ENCODE results near the gene CDC42SE2.

Gene CDC42SE2

GRCh38 chr5:131225282-131225974 is 38.4 kb upstream of the CDC42SE2 start:
- Histone ChIP-seq H3K27me3 (ENCODE audit: control insufficient read depth, insufficient read depth, low read length) (no peaks in the 10 kb centered on the region), H3K9ac (ENCODE audit: low read length) (no peak overlapping the region), H3K4me1 (ENCODE audit: control insufficient read depth, insufficient read depth, low read length) (no peaks in the 10 kb centered on the region), H3K9me3 (ENCODE audit: control insufficient read depth, insufficient read depth, low read depth, low read length) (no peaks in the 10 kb centered on the region), H3K4me3 (ENCODE audit: low read depth, low read length) (no peak overlapping the region), H3K36me3 (ENCODE audit: control insufficient read depth, insufficient read depth, low read length) (no peaks in the 10 kb centered on the region), H3K27ac (ENCODE audit: low read depth, low read length) (no peak overlapping the region)

GRCh38 chr5:131226899-131227298 is 37.0 kb upstream of the CDC42SE2 start:
- Histone ChIP-seq H3K4me3 (ENCODE audit: low read depth, low read length) (no peak overlapping the region), H3K27ac (ENCODE audit: low read depth, low read length) (no peak overlapping the region), H3K27me3 (ENCODE audit: control insufficient read depth, insufficient read depth, low read length) (no peaks in the 10 kb centered on the region), H3K36me3 (ENCODE audit: control insufficient read depth, insufficient read depth, low read length) (no peaks in the 10 kb centered on the region), H3K4me1 (ENCODE audit: control insufficient read depth, insufficient read depth, low read length) (no peaks in the 10 kb centered on the region), H3K9ac (ENCODE audit: low read length) (no peak overlapping the region), H3K9me3 (ENCODE audit: control insufficient read depth, insufficient read depth, low read depth, low read length) (no peaks in the 10 kb centered on the region)

- H3K4me3 ChIP-seq (ENCODE audit: low read depth, low read length), result no peak overlapping the region
- H3K9ac ChIP-seq (ENCODE audit: low read length), result no peak overlapping the region
These were observed 35.2 kb upstream of the CDC42SE2 start for GRCh38 chr5:131228646-131229045.

GRCh38 chr5:131229623-131230022 is 34.2 kb upstream of the CDC42SE2 start:
- Histone ChIP-seq H3K36me3 (ENCODE audit: control insufficient read depth, insufficient read depth, low read length) (no peaks in the 10 kb centered on the region), H3K9ac (ENCODE audit: low read length) (no peak overlapping the region), H3K9me3 (ENCODE audit: control insufficient read depth, insufficient read depth, low read depth, low read length) (no peaks in the 10 kb centered on the region), H3K4me3 (ENCODE audit: low read depth, low read length) (no peak overlapping the region), H3K27ac (ENCODE audit: low read depth, low read length) (no peak overlapping the region), H3K27me3 (ENCODE audit: control insufficient read depth, insufficient read depth, low read length) (no peaks in the 10 kb centered on the region), H3K4me1 (ENCODE audit: control insufficient read depth, insufficient read depth, low read length) (no peaks in the 10 kb centered on the region)

More at GRCh38 chr5:131228646-131229045, 35.2 kb upstream of the CDC42SE2 start:
- Histone ChIP-seq H3K27me3 (ENCODE audit: control insufficient read depth, insufficient read depth, low read length) (no peaks in the 10 kb centered on the region), H3K9me3 (ENCODE audit: control insufficient read depth, insufficient read depth, low read depth, low read length) (no peaks in the 10 kb centered on the region), H3K27ac (ENCODE audit: low read depth, low read length) (no peak overlapping the region), H3K36me3 (ENCODE audit: control insufficient read depth, insufficient read depth, low read length) (no peaks in the 10 kb centered on the region), H3K4me1 (ENCODE audit: control insufficient read depth, insufficient read depth, low read length) (no peaks in the 10 kb centered on the region)

- H3K27ac ChIP-seq (ENCODE audit: low read depth, low read length), result no peak overlapping the region
- H3K36me3 ChIP-seq (ENCODE audit: control insufficient read depth, insufficient read depth, low read length), result no peaks in the 10 kb centered on the region
- H3K9ac ChIP-seq (ENCODE audit: low read length), result no peak overlapping the region
- no peaks in the 10 kb centered on the region for H3K4me1 ChIP-seq (ENCODE audit: control insufficient read depth, insufficient read depth, low read length)
- H3K4me3 ChIP-seq (ENCODE audit: low read depth, low read length), result no peak overlapping the region
- H3K27me3 ChIP-seq (ENCODE audit: control insufficient read depth, insufficient read depth, low read length), result no peaks in the 10 kb centered on the region
- no peaks in the 10 kb centered on the region for H3K9me3 ChIP-seq (ENCODE audit: control insufficient read depth, insufficient read depth, low read depth, low read length)
These were observed 33.4 kb upstream of the CDC42SE2 start for GRCh38 chr5:131230406-131230805.

GRCh38 chr5:131239686-131240085 is 24.2 kb upstream of the CDC42SE2 start:
- Histone ChIP-seq H3K27ac (ENCODE audit: low read depth, low read length) (no peak overlapping the region), H3K4me1 (ENCODE audit: control insufficient read depth, insufficient read depth, low read length) (no peaks in the 10 kb centered on the region), H3K36me3 (ENCODE audit: control insufficient read depth, insufficient read depth, low read length) (no peaks in the 10 kb centered on the region), H3K9me3 (ENCODE audit: control insufficient read depth, insufficient read depth, low read depth, low read length) (no peaks in the 10 kb centered on the region), H3K4me3 (ENCODE audit: low read depth, low read length) (no peak overlapping the region), H3K9ac (ENCODE audit: low read length) (no peak overlapping the region), H3K27me3 (ENCODE audit: control insufficient read depth, insufficient read depth, low read length) (no peaks in the 10 kb centered on the region)

GRCh38 chr5:131242728-131243255 is 21.1 kb upstream of the CDC42SE2 start:
- Histone ChIP-seq H3K36me3 (ENCODE audit: control insufficient read depth, insufficient read depth, low read length) (no peaks in the 10 kb centered on the region), H3K27ac (ENCODE audit: low read depth, low read length) (no peak overlapping the region), H3K4me1 (ENCODE audit: control insufficient read depth, insufficient read depth, low read length) (no peaks in the 10 kb centered on the region), H3K9ac (ENCODE audit: low read length) (no peak overlapping the region), H3K4me3 (ENCODE audit: low read depth, low read length) (no peak overlapping the region), H3K27me3 (ENCODE audit: control insufficient read depth, insufficient read depth, low read length) (no peaks in the 10 kb centered on the region), H3K9me3 (ENCODE audit: control insufficient read depth, insufficient read depth, low read depth, low read length) (no peaks in the 10 kb centered on the region; the same call in 1 of the 2 replicates)

- no peak overlapping the region for H3K9ac ChIP-seq (ENCODE audit: low read length)
- H3K9me3 ChIP-seq (ENCODE audit: control insufficient read depth, insufficient read depth, low read depth, low read length), result no peaks in the 10 kb centered on the region; the same call in 1 of the 2 replicates
- no peaks in the 10 kb centered on the region for H3K36me3 ChIP-seq (ENCODE audit: control insufficient read depth, insufficient read depth, low read length)
- no peaks in the 10 kb centered on the region for H3K4me1 ChIP-seq (ENCODE audit: control insufficient read depth, insufficient read depth, low read length)
- no peaks in the 10 kb centered on the region for H3K27me3 ChIP-seq (ENCODE audit: control insufficient read depth, insufficient read depth, low read length)
- H3K4me3 ChIP-seq (ENCODE audit: low read depth, low read length), result no peak overlapping the region
- H3K27ac ChIP-seq (ENCODE audit: low read depth, low read length), result no peak overlapping the region
These were observed 18.5 kb upstream of the CDC42SE2 start for GRCh38 chr5:131245312-131245711.

GRCh38 chr5:131245948-131246347 is 17.9 kb upstream of the CDC42SE2 start:
- H3K36me3 ChIP-seq (ENCODE audit: control insufficient read depth, insufficient read depth, low read length), result no peaks in the 10 kb centered on the region
- no peaks in the 10 kb centered on the region for H3K4me1 ChIP-seq (ENCODE audit: control insufficient read depth, insufficient read depth, low read length)
- H3K9me3 ChIP-seq (ENCODE audit: control insufficient read depth, insufficient read depth, low read depth, low read length), result no peaks in the 10 kb centered on the region; the same call in 1 of the 2 replicates

GRCh38 chr5:131246504-131246903 is 17.3 kb upstream of the CDC42SE2 start:
- Histone ChIP-seq H3K4me3 (ENCODE audit: low read depth, low read length) (no peak overlapping the region), H3K9me3 (ENCODE audit: control insufficient read depth, insufficient read depth, low read depth, low read length) (no peaks in the 10 kb centered on the region; the same call in 1 of the 2 replicates), H3K36me3 (ENCODE audit: control insufficient read depth, insufficient read depth, low read length) (no peaks in the 10 kb centered on the region), H3K4me1 (ENCODE audit: control insufficient read depth, insufficient read depth, low read length) (no peaks in the 10 kb centered on the region), H3K9ac (ENCODE audit: low read length) (no peak overlapping the region), H3K27me3 (ENCODE audit: control insufficient read depth, insufficient read depth, low read length) (no peaks in the 10 kb centered on the region), H3K27ac (ENCODE audit: low read depth, low read length) (no peak overlapping the region)

More at GRCh38 chr5:131245948-131246347, 17.9 kb upstream of the CDC42SE2 start:
- H3K27me3 ChIP-seq (ENCODE audit: control insufficient read depth, insufficient read depth, low read length), result no peaks in the 10 kb centered on the region
- no peak overlapping the region for H3K9ac ChIP-seq (ENCODE audit: low read length)
- H3K4me3 ChIP-seq (ENCODE audit: low read depth, low read length), result no peak overlapping the region
- no peak overlapping the region for H3K27ac ChIP-seq (ENCODE audit: low read depth, low read length)

GRCh38 chr5:131250751-131251475 is 12.9 kb upstream of the CDC42SE2 start:
- H3K9ac ChIP-seq (ENCODE audit: low read length), result no peak overlapping the region
- H3K27me3 ChIP-seq (ENCODE audit: control insufficient read depth, insufficient read depth, low read length), result no peaks in the 10 kb centered on the region
- H3K4me1 ChIP-seq (ENCODE audit: control insufficient read depth, insufficient read depth, low read length), result no peaks in the 10 kb centered on the region
- H3K4me3 ChIP-seq (ENCODE audit: low read depth, low read length), result no peak overlapping the region
- H3K27ac ChIP-seq (ENCODE audit: low read depth, low read length), result no peak overlapping the region
- no peaks in the 10 kb centered on the region for H3K36me3 ChIP-seq (ENCODE audit: control insufficient read depth, insufficient read depth, low read length)
- H3K9me3 ChIP-seq (ENCODE audit: control insufficient read depth, insufficient read depth, low read depth, low read length), result no peaks in the 10 kb centered on the region; the same call in 1 of the 2 replicates
